Lung microvascular endothelial cell (primary cell): ENCODE results near the gene INKA1. TPM values are rescaled to one million over a fixed set of nuclear protein-coding genes. Genes with fewer than 3 reads are reported as not detected.
"Not testable (repeated sequence)": the region's sequence is repeated elsewhere in the genome, so short reads cannot be mapped to it uniquely, and the experiment has no call there.

Experiments
- DNase-seq, 2 donors: peaks; one replicate each; pipeline versions ENCODE4 v3.0.0 to v3.0.0-alpha.2; 2010; ENCODE audit warnings: low read depth in 2 of 2
- total RNA-seq: library from RNA; depleted of rRNA; stranded (reverse); fragments of >200 nt; gene quantifications from 2 replicates; pipeline ENCODE4 v1.2.1, GENCODE V29; 2014

Gene INKA1
- total RNA-seq = 12.3 and 17.2 TPM in 2 replicates

DNA sequence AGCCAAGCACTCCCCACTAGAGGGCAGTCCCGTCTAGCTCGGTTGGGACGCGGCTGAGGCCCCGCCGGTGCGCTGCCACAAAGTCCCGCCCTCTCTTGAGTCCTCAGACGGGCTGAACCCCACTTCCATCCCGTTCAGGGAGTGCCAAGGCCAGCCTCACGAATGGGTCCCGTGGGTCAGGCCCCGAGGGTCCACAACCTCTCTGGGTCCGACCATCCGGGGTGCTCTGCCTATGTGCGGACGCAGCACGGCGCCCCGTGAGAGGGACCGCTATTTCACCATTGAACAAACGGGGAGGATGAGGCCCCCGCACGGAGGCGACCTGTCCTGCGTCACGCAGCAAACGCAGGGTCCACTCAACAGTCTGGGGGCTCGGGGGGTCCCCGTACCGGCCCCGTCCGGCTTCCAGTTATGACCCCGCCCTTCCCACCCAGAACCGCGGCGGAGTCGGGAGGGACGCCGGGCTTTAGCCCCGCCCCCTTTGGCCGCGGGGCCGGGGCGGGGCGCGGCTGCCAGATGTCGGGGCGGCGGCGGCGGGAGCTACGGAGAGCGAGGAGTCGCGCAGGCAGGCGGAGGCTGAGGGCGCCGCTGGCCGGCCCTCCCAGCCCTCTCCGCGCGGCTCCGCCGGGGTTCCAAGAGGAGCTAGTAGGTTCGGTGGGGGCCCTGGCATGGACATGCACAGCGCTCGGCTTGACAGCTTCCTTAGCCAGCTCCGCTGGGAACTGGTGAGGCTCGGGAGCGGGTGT, at the start of gene INKA1:
Gene INKA1 (plus strand): TSS at position 543 of the 746 bp plus-strand sequence. CDS start 132 bp downstream, at position 675.
- peak; percentile 89 to 90 for DNase-seq

GRCh38 chr3:49754536-49754935, 48.5 kb upstream of the INKA1 start:
- DNase-seq = no peak

DNA sequence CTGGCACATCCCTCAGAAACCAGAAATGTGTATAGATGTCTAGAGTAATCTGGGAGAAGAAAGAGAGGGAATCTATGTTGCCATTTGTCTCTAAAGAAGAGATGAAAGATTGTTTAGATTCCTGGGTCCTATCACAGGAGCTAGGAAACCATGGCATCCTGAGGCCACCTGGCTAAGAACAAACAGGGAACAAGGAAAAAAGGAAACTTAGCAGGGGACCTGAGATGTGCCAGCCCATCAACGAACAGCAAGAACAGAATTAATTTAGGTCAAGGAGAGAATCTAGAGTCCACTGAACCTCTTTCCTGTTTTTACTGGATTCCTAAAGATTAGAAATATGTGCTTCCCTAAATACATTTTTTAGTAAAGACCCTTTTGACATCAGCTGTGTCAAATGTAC, 47.0 kb upstream of the INKA1 start:
- no peak for DNase-seq

GRCh38 chr3:49757197-49757596, 45.9 kb upstream of the INKA1 start:
- no peak for DNase-seq

- DNase-seq = no peak
These were observed 43.8 kb upstream of the INKA1 start for GRCh38 chr3:49759226-49759625.

DNA sequence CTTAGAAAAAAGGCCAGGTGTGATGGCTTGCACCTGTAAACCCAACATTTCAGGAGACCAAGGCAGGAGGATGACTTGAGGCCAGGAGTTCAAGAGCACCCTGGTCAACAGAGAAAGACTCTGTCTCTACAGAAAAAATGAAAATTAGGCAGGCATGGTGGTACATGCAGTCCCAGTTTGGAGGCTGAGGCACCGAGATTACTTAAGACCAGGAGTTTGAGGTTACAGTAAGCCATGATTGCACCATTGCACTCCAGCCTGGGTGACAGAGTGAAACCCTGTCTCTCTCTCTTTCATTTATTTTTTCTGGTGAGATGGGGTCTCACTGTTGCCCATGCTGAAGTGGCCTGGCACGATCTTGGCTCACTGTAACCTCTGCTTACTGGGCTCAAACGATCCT, 41.4 kb upstream of the INKA1 start:
- no peak for DNase-seq

DNA sequence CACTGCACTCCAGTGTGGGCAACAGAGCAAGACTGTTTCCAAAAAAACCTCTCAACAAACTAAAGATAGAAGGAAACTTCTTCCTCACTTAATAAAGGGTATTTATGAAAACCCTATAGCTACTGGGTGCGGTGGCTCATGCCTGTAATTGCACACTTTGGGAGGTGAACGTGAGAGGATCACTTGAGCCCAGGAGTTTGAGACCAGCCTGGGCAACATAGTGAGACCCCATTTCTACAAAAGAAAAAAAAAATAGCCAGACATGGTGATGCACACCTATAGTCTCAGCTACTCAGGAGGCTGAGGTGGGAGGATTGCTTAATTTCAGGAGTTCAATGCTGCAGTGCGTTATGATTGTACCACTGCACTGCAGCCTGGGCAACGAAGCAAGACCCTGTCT, 39.1 kb upstream of the INKA1 start:
- no peak for DNase-seq

DNA sequence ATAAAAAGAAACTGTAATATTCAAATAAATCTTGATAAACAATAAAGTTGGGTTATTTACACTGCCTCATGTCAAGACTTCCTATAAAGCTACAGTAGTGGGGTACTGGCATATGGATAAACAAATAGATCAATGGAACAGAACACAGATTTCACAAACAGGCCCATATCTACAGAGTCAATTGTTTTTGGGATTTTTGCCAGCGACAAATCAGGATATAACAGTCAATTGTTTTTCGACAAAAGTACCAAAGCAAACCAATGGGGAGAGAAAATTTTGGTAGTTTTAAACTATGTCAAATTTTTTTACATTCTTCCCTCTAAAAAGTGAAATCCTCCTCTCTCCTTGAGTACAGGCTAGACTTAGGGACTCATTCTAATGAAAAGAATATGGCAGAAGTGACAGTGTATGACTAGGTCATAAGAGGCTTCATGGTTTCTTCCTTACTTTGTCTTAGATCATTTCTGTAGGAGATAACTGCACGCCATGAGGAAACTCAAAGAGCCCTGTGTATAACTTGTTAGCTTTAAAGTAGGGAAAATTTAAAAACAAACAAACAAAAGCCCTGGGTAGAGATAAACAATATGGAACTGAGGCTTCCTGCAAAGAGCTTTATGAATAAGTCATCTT, 33.7 kb upstream of the INKA1 start:
- peak in 1 of 2 donors; percentile 21 for DNase-seq

- DNase-seq = no peak
These were observed 33.1 kb upstream of the INKA1 start for GRCh38 chr3:49769926-49770325.

GRCh38 chr3:49771340-49771938, 31.6 kb upstream of the INKA1 start:
- DNase-seq = no peak

DNA sequence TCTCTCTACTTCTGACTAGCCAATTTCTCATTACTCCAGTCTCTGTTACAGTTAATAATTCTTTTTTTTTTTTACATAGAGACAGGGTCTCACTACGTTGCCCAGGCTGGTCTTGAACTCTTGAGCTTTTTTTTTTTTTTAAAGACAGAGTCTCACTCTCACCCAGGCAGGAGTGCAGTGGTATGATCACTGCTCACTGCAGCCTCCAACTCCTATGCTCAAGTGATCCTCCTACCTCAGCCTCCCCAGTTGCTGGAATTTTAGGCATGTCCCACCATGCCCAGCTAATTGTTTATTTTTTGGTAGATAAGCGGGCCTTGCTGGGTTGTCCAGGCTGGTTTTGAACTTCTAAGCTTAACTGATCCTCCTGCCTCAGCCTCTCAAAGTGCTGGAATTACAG, 30.4 kb upstream of the INKA1 start:
- DNase-seq = no peak

DNA sequence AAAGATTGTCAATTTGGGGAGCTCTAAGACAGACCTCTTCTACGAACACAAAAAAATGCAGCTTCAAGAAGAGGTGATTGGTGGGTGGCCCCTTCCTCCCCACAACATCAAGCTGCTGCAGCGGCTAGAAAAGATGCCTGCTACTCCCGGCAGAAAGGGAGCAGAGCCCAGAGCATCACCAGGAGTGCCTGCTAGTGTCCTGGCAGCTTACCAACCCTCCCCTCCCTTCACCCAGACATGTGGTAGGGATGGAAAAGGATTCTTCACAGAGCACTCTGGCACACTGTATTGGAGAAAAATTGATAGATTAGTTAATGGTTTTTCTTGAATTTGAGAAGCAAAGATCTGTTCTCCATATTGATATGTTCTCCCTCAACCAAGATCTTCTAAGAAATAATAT, 27.5 kb upstream of the INKA1 start:
- no peak for DNase-seq

GRCh38 chr3:49776101-49776500, 27.0 kb upstream of the INKA1 start:
- DNase-seq = not testable (repeated sequence)

- DNase-seq = no peak
These were observed 23.5 kb upstream of the INKA1 start for GRCh38 chr3:49779358-49780079.

DNA sequence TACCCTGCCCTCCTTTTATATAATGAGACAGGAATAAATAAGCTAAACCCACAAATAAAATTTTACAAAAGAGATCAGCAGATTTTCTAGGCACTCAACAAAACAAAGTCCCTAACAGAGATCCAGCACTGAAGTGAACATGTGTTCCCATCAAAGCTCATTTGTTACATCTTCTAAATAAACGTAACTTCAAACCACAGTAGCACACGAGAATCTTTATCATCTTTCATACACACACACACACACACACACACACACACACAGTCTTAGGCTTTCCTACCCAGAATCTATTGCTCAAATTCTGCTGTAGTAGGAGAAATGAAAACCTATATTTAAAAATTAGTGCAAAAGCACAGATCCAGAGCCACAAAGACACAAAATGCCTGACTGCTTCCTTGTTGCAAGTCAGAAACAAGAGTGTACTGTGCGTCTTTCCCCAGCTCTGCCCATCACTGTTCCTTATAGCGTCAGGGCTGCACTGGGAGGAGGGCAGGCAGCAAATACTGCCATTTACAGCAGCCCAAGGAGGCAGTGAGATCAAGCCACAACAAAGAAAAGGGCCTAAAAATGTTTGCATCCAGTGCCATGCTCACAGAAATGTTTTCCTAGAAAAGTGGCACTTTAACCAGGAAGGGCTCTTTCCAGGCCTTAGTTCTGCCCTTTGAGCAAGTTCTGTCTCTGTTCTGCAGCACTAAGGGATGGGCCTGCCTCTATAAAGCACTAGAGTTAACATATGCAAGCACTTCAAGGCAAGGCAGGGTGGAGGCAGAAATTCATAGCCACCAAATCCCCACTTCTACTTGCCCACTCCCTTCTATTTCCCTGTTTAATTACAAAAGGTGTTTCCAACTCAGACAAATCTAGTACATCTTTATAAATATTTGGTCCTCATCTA, 22.7 kb upstream of the INKA1 start:
- DNase-seq = no peak

DNA sequence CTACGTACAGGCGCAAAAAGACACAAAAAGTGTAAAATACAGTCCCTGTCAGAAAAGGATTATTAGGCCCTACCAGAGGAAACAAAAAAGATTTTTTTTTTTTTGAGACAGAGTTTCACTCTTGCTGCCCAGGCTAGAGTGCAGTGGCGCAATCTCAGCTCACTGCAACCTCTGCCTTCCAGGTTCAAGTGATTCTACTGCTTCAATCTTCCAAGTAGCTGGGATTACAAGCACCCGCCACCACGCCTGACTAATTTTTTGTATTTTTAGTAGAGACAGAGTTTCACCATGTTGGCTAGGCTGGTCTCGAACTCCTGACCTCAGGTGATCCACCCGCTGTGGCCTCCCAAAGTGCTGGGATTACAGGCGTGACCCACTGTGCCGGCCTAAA, 22.1 kb upstream of the INKA1 start:
- not testable (repeated sequence) for DNase-seq

GRCh38 chr3:49781415-49782199, 21.5 kb upstream of the INKA1 start:
- DNase-seq = no peak

GRCh38 chr3:49782277-49782676, 20.8 kb upstream of the INKA1 start:
- DNase-seq = not testable (repeated sequence)

- peak; percentile 52 to 57 for DNase-seq
These were observed 17.3 kb upstream of the INKA1 start for GRCh38 chr3:49785565-49786356.
